Thyroid gland (tissue), 4 donors: ENCODE data around the gene RHO. TPM values are rescaled to one million over a fixed set of nuclear protein-coding genes. Genes with fewer than 3 reads are reported as not detected.

Experiments
- DNase-seq, 2 donors: peaks; one replicate each; pipeline ENCODE4 v3.0.0-alpha.2; 2019
- H3K27ac ChIP-seq, 3 donors: fragments of 200-600 bp; sonication (generic); 1 replicate in 2 of 3; 2 replicates in 1 of 3; pipeline ENCODE4 v1.5.1; 2016 to 2019; ENCODE audit warnings: mild to moderate bottlenecking in 1 of 3, moderate library complexity in 1 of 3
- H3K27me3 ChIP-seq: fragments of 200-600 bp; sonication (generic); one replicate; pipeline ENCODE4 v1.5.1; 2019
- H3K36me3 ChIP-seq, 2 donors: fragments of 200-600 bp; sonication (generic); one replicate each; pipeline ENCODE4 v1.5.1; 2016 to 2019
- H3K4me1 ChIP-seq, 2 donors: fragments of 200-600 bp; sonication (generic); one replicate each; pipeline ENCODE4 v1.5.1; 2017 to 2019
- H3K4me3 ChIP-seq, 3 donors: fragments of 200-600 bp; sonication (generic); replicated peaks in 1 of 3; 1 replicate in 2 of 3; 2 replicates in 1 of 3; pipeline ENCODE4 v1.5.1; 2016; ENCODE audit warnings: mild to moderate bottlenecking in 1 of 3
- H3K9me3 ChIP-seq: fragments of 200-600 bp; sonication (generic); one replicate; pipeline ENCODE4 v1.5.1; 2017
- CTCF ChIP-seq, 6 experiments: fragments of 200-600 bp in 3 of 6; fragments of 450-650 bp in 3 of 6; sonication (generic) in 3 of 6; IDR thresholded peaks; one replicate each; pipeline ENCODE4 v1.5.1; 2016 to 2019; ENCODE audit warnings: antibody characterized with exemption in 6 of 6, mild to moderate bottlenecking in 2 of 6, inconsistent platforms in 1 of 6, moderate library complexity in 1 of 6
- POLR2A ChIP-seq, 2 donors: fragments of 450-650 bp; IDR thresholded peaks; one replicate each; pipeline ENCODE4 v1.6.1; 2017; ENCODE audit warnings: antibody characterized with exemption in 2 of 2, mild to moderate bottlenecking in 2 of 2, moderate library complexity in 1 of 2
- WGBS, 2 donors: methylation state at CpG; one replicate each; pipeline ENCODE4 v1.1.5; 2017; 5-methylcytosine and 5-hydroxymethylcytosine counted together
- intact Hi-C: fragments of 100-400 bp; cut with DNase I; formaldehyde crosslinking; loops from one replicate; pipeline ENCODE4 v1.15.1; 2023
- total RNA-seq, 4 donors: library from RNA; depleted of rRNA; stranded (reverse); fragments of >200 nt; gene quantifications; one replicate each; pipeline ENCODE4 v1.2.3, GENCODE V29; 2016

The RHO gene
- total RNA-seq, 4 donors from 2014 or later = not detected

GRCh38 chr3:129584631-129585030 lies 56.2 kb downstream of the RHO start:
- TF ChIP-seq POLR2A (IDR thresholded peaks at IDR 0.05) = no peak
- TF ChIP-seq CTCF (IDR thresholded peaks at IDR 0.05) = no peak
- intact Hi-C loops = no loop called here
- Histone ChIP-seq H3K27me3 (no peaks in the 10 kb centered on the region), H3K9me3 (no peaks in the 10 kb centered on the region), H3K36me3 (peaks cover 11 to 18% of the 10 kb centered on the region in 2 donors), H3K4me3 (no peak overlapping the region), H3K4me1 (peaks cover 2 to 22% of the 10 kb centered on the region in 2 donors), H3K27ac (no peak overlapping the region)
- 81 to 99% methylated on average over 3 of the region's 3 CpGs for WGBS, 2 donors
- no peak for DNase-seq

Other genes with a start within 250 kb of the RHO start
- gene HMCES, start 249.8 kb upstream of the RHO start, total RNA-seq = 10 to 100 TPM; 23.7 to 30.9 (median 26.0) TPM
- 1 to 10 TPM in 1 of 4 donors, under 1 TPM in 3; 0.67 to 1.2 (median 0.74) TPM for gene EFCAB12, start 100.0 kb upstream of the RHO start, total RNA-seq
- gene MBD4, start 88.7 kb upstream of the RHO start, total RNA-seq = 10 to 100 TPM; 22.9 to 35.2 (median 28.6) TPM
- gene IFT122, start 88.4 kb upstream of the RHO start, total RNA-seq = 10 to 100 TPM; 40.7 to 67.9 (median 46.7) TPM
- not detected for gene H1-8, start 14.5 kb downstream of the RHO start, total RNA-seq
- gene PLXND1, start 78.0 kb downstream of the RHO start, total RNA-seq = 10 to 100 TPM; 50.7 to 69.8 (median 60.8) TPM